Measurements from ENCODE around the gene CDH16.

CDH16 gene

GRCh38 chr16:66888647-66889615, 29.8 kb downstream of the CDH16 start:
- TF ChIP-seq POLR2AphosphoS5 (IDR thresholded peaks at IDR 0.05; ENCODE audit: low read depth, low read length) = no peak
- TF ChIP-seq TAF1 (IDR thresholded peaks at IDR 0.05; ENCODE audit: borderline replicate concordance, insufficient read depth, low read length) = no peak
- no peak for TF ChIP-seq SIN3A (IDR thresholded peaks at IDR 0.05; ENCODE audit: borderline replicate concordance, insufficient read depth, low read length)
- TF ChIP-seq, protein P1, sequence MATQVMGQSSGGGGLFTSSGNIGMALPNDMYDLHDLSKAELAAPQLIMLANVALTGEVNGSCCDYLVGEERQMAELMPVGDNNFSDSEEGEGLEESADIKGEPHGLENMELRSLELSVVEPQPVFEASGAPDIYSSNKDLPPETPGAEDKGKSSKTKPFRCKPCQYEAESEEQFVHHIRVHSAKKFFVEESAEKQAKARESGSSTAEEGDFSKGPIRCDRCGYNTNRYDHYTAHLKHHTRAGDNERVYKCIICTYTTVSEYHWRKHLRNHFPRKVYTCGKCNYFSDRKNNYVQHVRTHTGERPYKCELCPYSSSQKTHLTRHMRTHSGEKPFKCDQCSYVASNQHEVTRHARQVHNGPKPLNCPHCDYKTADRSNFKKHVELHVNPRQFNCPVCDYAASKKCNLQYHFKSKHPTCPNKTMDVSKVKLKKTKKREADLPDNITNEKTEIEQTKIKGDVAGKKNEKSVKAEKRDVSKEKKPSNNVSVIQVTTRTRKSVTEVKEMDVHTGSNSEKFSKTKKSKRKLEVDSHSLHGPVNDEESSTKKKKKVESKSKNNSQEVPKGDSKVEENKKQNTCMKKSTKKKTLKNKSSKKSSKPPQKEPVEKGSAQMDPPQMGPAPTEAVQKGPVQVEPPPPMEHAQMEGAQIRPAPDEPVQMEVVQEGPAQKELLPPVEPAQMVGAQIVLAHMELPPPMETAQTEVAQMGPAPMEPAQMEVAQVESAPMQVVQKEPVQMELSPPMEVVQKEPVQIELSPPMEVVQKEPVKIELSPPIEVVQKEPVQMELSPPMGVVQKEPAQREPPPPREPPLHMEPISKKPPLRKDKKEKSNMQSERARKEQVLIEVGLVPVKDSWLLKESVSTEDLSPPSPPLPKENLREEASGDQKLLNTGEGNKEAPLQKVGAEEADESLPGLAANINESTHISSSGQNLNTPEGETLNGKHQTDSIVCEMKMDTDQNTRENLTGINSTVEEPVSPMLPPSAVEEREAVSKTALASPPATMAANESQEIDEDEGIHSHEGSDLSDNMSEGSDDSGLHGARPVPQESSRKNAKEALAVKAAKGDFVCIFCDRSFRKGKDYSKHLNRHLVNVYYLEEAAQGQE (IDR thresholded peaks at IDR 0.05; ENCODE audit: insufficient read depth in 1 of 2, low read depth in 2 of 2, low read length in 2 of 2) = no peak
- TF ChIP-seq FOXP2 (optimal IDR thresholded peaks at IDR 0.05; ENCODE audit: borderline replicate concordance, extremely low read depth, extremely low read length, insufficient read depth) = no peak

- no peak for TF ChIP-seq TAF1 (IDR thresholded peaks at IDR 0.05; ENCODE audit: borderline replicate concordance, insufficient read depth, low read length)
- no peak for TF ChIP-seq POLR2AphosphoS5 (IDR thresholded peaks at IDR 0.05; ENCODE audit: low read depth, low read length)
- TF ChIP-seq SIN3A (IDR thresholded peaks at IDR 0.05; ENCODE audit: borderline replicate concordance, insufficient read depth, low read length) = no peak
- TF ChIP-seq, protein P1 (IDR thresholded peaks at IDR 0.05; ENCODE audit: insufficient read depth in 1 of 2, low read depth in 2 of 2, low read length in 2 of 2) = no peak
These were observed 31.8 kb downstream of the CDH16 start for GRCh38 chr16:66886914-66887313.

- TF ChIP-seq TAF1 (IDR thresholded peaks at IDR 0.05; ENCODE audit: borderline replicate concordance, insufficient read depth, low read length) (no peak), POLR2AphosphoS5 (IDR thresholded peaks at IDR 0.05; ENCODE audit: low read depth, low read length) (no peak), FOXP2 (optimal IDR thresholded peaks at IDR 0.05; ENCODE audit: borderline replicate concordance, extremely low read depth, extremely low read length, insufficient read depth) (no peak), SIN3A (IDR thresholded peaks at IDR 0.05; ENCODE audit: borderline replicate concordance, insufficient read depth, low read length) (no peak)
- TF ChIP-seq, protein P1 (IDR thresholded peaks at IDR 0.05; ENCODE audit: insufficient read depth in 1 of 2, low read depth in 2 of 2, low read length in 2 of 2) = no peak
These were observed 32.4 kb downstream of the CDH16 start for GRCh38 chr16:66886321-66886720.

GRCh38 chr16:66885491-66885890, 33.2 kb downstream of the CDH16 start:
- no peak for TF ChIP-seq FOXP2 (optimal IDR thresholded peaks at IDR 0.05; ENCODE audit: borderline replicate concordance, extremely low read depth, extremely low read length, insufficient read depth)
- no peak for TF ChIP-seq SIN3A (IDR thresholded peaks at IDR 0.05; ENCODE audit: borderline replicate concordance, insufficient read depth, low read length)
- TF ChIP-seq, protein P1 (IDR thresholded peaks at IDR 0.05; ENCODE audit: insufficient read depth in 1 of 2, low read depth in 2 of 2, low read length in 2 of 2) = no peak
- TF ChIP-seq TAF1 (IDR thresholded peaks at IDR 0.05; ENCODE audit: borderline replicate concordance, insufficient read depth, low read length) = no peak
- no peak for TF ChIP-seq POLR2AphosphoS5 (IDR thresholded peaks at IDR 0.05; ENCODE audit: low read depth, low read length)
